Epithelial cell of alveolus of lung (primary cell): ENCODE results near the gene SERBP1. TPM values are rescaled to one million over a fixed set of nuclear protein-coding genes. Genes with fewer than 3 reads are reported as not detected.

Experiments
- total RNA-seq: library from RNA; depleted of rRNA; stranded (reverse); fragments of >200 nt; gene quantifications from 2 replicates; pipeline ENCODE4 v1.2.1, GENCODE V29; 2015

Gene SERBP1
- total RNA-seq: 187 and 225 TPM in 2 replicates

GRCh38 chr1:67430358-67431155 lies at the start of gene SERBP1:
SERBP1 (minus strand) TSS chr1:67430402; CDS start chr1:67430300, 102 bp downstream.

Other genes starting within 250 kb of the SERBP1 start
- not detected in 2 replicates for gene IL12RB2, start 122.5 kb downstream of the SERBP1 start, total RNA-seq